ENCODE results near the gene APOL6. TPM values are rescaled to one million over a fixed set of nuclear protein-coding genes. Genes with fewer than 3 reads are reported as not detected.

Gene APOL6
- total RNA-seq, 1 donor from 2014 or later, result not detected

DNA sequence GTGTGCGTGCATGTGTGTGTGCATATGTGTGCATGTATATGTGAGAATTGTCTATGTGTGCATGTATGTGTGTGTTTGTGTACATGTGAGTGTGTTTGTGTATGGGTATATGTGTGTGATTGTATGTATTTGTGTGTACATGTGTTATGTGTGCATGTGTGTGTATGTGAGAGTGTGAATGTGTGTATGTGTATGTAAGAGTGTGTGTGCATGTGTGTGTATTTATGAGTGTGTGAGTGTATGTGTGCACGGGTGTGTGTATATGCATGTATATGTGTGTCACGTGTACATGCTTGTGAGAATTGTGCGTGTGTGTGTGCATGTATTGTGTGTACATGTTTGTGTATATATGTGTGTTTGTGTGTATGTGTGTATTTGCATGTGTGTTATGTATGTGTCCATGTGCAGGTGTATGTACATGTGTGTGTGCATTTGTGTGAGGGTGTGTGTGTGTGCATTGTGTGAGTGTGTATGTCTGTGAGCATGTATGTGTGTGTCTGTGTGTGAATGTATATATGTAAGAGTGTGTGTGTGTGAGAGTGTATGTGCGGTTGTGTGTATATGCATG lies 47.1 kb upstream of the APOL6 start:
- Histone ChIP-seq H3K79me2 (ENCODE audit: low read depth) (no peaks in the 10 kb centered on the region), H3K9ac (no peak overlapping the region), H2AFZ (replicated peaks) (no peak overlapping the region), H3K4me3 (no peak overlapping the region), H3K27me3 (no peaks in the 10 kb centered on the region), H3K9me3 (ENCODE audit: low read depth) (no peaks in the 10 kb centered on the region), H3K4me2 (no peak overlapping the region), H3K36me3 (no peaks in the 10 kb centered on the region), H3K27ac (no peak overlapping the region), H3K4me1 (peaks cover 5% of the 10 kb centered on the region), H3F3A (ENCODE audit: low read depth) (peaks cover 11% of the 10 kb centered on the region), H4K20me1 (ENCODE audit: low read depth) (no peaks in the 10 kb centered on the region)
- H3K36me3 Mint-ChIP-seq, result no peaks in the 10 kb centered on the region
- H3K9me3 Mint-ChIP-seq, result no peaks in the 10 kb centered on the region
- TF ChIP-seq, protein P1, sequence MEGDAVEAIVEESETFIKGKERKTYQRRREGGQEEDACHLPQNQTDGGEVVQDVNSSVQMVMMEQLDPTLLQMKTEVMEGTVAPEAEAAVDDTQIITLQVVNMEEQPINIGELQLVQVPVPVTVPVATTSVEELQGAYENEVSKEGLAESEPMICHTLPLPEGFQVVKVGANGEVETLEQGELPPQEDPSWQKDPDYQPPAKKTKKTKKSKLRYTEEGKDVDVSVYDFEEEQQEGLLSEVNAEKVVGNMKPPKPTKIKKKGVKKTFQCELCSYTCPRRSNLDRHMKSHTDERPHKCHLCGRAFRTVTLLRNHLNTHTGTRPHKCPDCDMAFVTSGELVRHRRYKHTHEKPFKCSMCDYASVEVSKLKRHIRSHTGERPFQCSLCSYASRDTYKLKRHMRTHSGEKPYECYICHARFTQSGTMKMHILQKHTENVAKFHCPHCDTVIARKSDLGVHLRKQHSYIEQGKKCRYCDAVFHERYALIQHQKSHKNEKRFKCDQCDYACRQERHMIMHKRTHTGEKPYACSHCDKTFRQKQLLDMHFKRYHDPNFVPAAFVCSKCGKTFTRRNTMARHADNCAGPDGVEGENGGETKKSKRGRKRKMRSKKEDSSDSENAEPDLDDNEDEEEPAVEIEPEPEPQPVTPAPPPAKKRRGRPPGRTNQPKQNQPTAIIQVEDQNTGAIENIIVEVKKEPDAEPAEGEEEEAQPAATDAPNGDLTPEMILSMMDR (IDR thresholded peaks at IDR 0.05), result no peak
- no peak for TF ChIP-seq EZH2phosphoT487 (IDR thresholded peaks at IDR 0.05)
- TF ChIP-seq EZH2 (IDR thresholded peaks at IDR 0.05), result no peak
- no peak overlapping the region for H3K27ac Mint-ChIP-seq
- DNase-seq (ENCODE audit: low spot score), result no peak
- H3K27me3 Mint-ChIP-seq (ENCODE audit: insufficient read depth, low read depth), result peaks cover 7% of the 10 kb centered on the region
- H3K4me3 Mint-ChIP-seq, result no peak overlapping the region
- peaks cover 15% of the 10 kb centered on the region for H3K4me1 Mint-ChIP-seq

DNA sequence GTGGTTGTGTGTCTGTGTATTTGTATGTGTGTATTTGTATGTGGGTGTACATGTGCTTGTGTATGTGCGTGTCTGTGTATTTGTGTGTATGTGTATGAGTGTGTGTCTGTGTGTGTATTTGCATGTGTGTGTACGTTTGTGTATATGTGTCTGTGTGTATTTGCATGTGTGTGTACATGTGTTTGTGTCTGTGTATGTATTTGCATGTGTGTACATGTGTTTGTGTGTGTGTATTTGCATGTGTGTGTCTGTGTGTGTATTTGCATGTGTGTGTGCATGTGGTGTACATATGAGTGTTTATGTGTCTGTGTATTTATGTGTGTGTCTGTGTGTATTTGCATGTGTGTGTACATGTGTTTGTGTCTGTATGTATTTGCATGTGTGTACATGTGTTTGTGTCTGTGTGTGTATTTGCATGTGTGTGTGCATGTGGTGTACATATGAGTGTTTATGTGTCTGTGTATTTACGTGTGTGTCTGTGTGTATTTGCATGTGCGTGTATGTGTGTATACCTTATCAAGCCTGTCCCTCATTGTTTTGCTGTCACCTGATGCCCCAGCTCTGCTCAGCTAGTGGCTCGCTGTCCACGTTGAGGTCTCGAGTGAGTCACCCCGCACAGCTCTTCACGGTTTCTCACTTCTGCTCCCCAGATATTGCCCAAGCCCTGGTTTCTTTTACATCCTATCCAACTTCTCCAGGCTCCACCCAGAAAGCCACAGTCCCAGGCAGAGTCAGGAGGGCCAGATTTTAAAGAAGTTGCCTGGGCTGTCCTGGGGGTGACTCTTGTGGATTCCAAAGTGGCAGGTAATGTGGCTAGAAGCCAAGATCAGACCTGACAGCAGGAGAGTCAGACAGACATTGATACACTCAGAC lies 46.3 kb upstream of the APOL6 start:
- H3K36me3 ChIP-seq, result no peaks in the 10 kb centered on the region
- H3K9me3 Mint-ChIP-seq, result no peaks in the 10 kb centered on the region
- H3K9ac ChIP-seq, result no peak overlapping the region
- no peak for DNase-seq (ENCODE audit: low spot score)
- no peaks in the 10 kb centered on the region for H4K20me1 ChIP-seq (ENCODE audit: low read depth)
- no peaks in the 10 kb centered on the region for H3K36me3 Mint-ChIP-seq
- H3K79me2 ChIP-seq (ENCODE audit: low read depth), result no peaks in the 10 kb centered on the region
- H3F3A ChIP-seq (ENCODE audit: low read depth), result peaks cover 11% of the 10 kb centered on the region
- no peaks in the 10 kb centered on the region for H3K9me3 ChIP-seq (ENCODE audit: low read depth)
- peaks cover 5% of the 10 kb centered on the region for H3K27me3 Mint-ChIP-seq (ENCODE audit: insufficient read depth, low read depth)
- no peak overlapping the region for H3K4me3 Mint-ChIP-seq
- H3K27ac Mint-ChIP-seq, result no peak overlapping the region
- H3K4me2 ChIP-seq, result no peak overlapping the region
- no peak for TF ChIP-seq EZH2phosphoT487 (IDR thresholded peaks at IDR 0.05)
- TF ChIP-seq EZH2 (IDR thresholded peaks at IDR 0.05), result no peak
- TF ChIP-seq, protein P1 (IDR thresholded peaks at IDR 0.05), result no peak
- no peak overlapping the region for H2AFZ ChIP-seq (replicated peaks)
- no peak overlapping the region for H3K4me3 ChIP-seq
- H3K27me3 ChIP-seq, result no peaks in the 10 kb centered on the region
- H3K27ac ChIP-seq, result no peak overlapping the region
- peaks cover 21% of the 10 kb centered on the region for H3K4me1 Mint-ChIP-seq
- H3K4me1 ChIP-seq, result peaks cover 5% of the 10 kb centered on the region

DNA sequence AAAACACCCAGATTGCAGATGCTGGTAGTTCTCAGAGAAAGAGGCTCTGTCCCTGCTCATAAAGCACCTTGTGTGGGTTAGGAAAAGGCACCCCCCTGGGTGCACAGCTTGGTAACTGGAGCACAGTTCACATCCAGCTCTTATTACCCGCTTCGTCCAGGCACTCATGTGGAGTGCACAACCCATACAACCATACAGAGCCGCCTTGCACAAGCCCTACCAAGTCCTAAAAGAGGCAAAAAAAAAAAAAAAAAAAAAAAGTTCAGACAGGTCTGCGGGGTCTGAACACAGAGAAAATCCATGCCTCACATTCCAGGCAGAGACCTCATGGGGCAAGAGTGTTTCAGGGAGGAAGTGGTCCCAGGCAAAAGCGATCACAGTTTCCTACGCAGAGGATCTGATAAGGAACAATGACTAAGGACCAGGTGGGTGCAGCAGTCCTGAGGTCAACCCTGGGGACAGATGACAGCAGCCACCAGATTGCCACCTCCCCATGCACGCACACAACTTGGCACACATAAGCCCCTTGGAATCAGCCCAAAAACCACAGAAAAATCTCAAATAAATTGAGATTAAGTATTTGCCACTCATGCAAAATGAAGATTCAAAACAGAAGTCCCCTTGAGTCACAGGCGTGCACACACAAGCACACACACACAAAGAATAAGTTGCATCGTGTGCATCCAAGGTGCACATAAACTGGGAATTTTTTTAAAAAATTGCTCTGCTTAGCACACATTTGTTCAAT lies 43.5 kb upstream of the APOL6 start:
- Histone ChIP-seq H3K27me3 (no peaks in the 10 kb centered on the region), H3K27ac (no peak overlapping the region), H3K4me1 (peaks cover 5% of the 10 kb centered on the region), H3K4me2 (no peak overlapping the region), H4K20me1 (ENCODE audit: low read depth) (no peaks in the 10 kb centered on the region), H3K9ac (no peak overlapping the region), H3K36me3 (no peaks in the 10 kb centered on the region), H3K79me2 (ENCODE audit: low read depth) (no peaks in the 10 kb centered on the region), H2AFZ (replicated peaks) (no peak overlapping the region), H3F3A (ENCODE audit: low read depth) (peaks cover 11% of the 10 kb centered on the region), H3K9me3 (ENCODE audit: low read depth) (no peaks in the 10 kb centered on the region), H3K4me3 (no peak overlapping the region)
- H3K36me3 Mint-ChIP-seq, result no peaks in the 10 kb centered on the region
- no peak overlapping the region for H3K4me3 Mint-ChIP-seq
- H3K9me3 Mint-ChIP-seq, result no peaks in the 10 kb centered on the region
- no peak overlapping the region for H3K27ac Mint-ChIP-seq
- H3K4me1 Mint-ChIP-seq, result peaks cover 21% of the 10 kb centered on the region
- no peak for TF ChIP-seq EZH2phosphoT487 (IDR thresholded peaks at IDR 0.05)
- TF ChIP-seq, protein P1 (IDR thresholded peaks at IDR 0.05), result no peak
- no peak for TF ChIP-seq EZH2 (IDR thresholded peaks at IDR 0.05)
- peaks cover 7% of the 10 kb centered on the region for H3K27me3 Mint-ChIP-seq (ENCODE audit: insufficient read depth, low read depth)
- DNase-seq (ENCODE audit: low spot score), result no peak
